Fibroblast of pulmonary artery (primary cell): Measurements from ENCODE around the gene ASTE1.

Experiments
- DNase-seq: peaks from one replicate; pipeline ENCODE4 v3.0.0-alpha.2; 2010; ENCODE audit warnings: low read depth
- H3K4me3 ChIP-seq: replicated peaks from 2 replicates; pipeline ENCODE4 v1.5.1; 2011; ENCODE audit warnings: low read depth, mild to moderate bottlenecking, control low read depth, low read length, moderate library complexity
- TF ChIP-seq, protein P1 (sequence below): IDR thresholded peaks from 2 replicates; pipeline ENCODE4 v1.5.1; 2011; ENCODE audit warnings: mild to moderate bottlenecking, control low read depth, low read length, inconsistent platforms; ENCODE audit errors: missing control alignments

ASTE1 gene, protein sequence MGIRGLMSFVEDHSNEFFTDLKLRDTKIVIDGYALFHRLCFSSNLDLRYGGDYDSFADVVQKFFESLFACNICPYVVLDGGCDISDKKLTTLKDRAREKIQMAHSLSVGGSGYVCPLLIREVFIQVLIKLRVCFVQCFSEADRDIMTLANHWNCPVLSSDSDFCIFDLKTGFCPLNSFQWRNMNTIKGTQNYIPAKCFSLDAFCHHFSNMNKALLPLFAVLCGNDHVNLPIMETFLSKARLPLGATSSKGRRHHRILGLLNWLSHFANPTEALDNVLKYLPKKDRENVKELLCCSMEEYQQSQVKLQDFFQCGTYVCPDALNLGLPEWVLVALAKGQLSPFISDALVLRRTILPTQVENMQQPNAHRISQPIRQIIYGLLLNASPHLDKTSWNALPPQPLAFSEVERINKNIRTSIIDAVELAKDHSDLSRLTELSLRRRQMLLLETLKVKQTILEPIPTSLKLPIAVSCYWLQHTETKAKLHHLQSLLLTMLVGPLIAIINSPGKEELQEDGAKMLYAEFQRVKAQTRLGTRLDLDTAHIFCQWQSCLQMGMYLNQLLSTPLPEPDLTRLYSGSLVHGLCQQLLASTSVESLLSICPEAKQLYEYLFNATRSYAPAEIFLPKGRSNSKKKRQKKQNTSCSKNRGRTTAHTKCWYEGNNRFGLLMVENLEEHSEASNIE

DNA sequence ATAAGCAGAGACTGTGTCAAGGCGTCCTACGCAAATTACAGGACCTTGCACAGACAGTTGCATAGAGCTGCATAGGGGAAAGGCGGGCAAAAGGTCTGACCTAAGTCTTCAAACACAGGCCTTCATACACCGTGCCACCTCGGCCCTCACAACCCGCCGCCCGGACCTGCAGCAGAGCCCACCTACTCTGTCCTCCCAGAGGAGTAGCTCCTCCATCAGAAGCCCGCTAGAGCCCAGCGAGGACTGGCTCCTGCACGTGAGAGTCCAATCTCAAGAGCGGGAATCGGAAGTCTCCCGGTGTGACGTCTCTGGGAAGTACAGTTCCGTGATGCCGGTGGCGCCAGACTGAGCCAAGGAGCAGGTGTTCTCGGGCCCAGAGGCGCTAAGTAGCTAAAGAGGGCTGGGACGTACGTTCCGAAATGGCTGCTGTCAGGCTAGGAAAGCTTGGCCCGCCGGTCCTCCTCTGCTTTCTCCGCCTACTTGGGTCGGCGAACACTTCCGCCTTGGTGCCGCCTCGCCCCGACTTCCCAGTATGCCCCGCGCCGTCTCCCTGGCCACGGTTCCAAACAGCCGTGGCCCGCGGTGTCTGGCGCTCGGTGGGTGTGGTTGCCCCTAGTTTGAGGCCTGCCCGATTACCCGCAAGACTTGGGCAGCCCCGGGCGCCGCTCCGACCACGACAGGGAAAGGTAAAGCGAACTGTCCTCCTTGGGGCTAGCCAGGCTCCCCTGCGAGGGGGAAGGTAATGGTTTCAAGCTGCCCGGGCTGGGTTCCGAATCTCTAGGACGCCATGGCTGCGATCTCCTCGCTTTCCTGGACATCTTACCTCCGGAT lies at the start of gene ASTE1, which contains the start of gene NEK11:
Gene ASTE1, minus strand, starts transcription at position 505 of the 831 bp plus-strand sequence. CDS start 1,519 bp downstream, outside the sequence.
Gene NEK11, plus strand, starts transcription at position 557 of the 831 bp plus-strand sequence. CDS start 2,832 bp downstream, outside the sequence.
- peak within 1 kb of the TSS; percentile 83 for H3K4me3 ChIP-seq
- peak; percentile 84 for DNase-seq
- TF ChIP-seq, protein P1, sequence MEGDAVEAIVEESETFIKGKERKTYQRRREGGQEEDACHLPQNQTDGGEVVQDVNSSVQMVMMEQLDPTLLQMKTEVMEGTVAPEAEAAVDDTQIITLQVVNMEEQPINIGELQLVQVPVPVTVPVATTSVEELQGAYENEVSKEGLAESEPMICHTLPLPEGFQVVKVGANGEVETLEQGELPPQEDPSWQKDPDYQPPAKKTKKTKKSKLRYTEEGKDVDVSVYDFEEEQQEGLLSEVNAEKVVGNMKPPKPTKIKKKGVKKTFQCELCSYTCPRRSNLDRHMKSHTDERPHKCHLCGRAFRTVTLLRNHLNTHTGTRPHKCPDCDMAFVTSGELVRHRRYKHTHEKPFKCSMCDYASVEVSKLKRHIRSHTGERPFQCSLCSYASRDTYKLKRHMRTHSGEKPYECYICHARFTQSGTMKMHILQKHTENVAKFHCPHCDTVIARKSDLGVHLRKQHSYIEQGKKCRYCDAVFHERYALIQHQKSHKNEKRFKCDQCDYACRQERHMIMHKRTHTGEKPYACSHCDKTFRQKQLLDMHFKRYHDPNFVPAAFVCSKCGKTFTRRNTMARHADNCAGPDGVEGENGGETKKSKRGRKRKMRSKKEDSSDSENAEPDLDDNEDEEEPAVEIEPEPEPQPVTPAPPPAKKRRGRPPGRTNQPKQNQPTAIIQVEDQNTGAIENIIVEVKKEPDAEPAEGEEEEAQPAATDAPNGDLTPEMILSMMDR = no peak

DNA sequence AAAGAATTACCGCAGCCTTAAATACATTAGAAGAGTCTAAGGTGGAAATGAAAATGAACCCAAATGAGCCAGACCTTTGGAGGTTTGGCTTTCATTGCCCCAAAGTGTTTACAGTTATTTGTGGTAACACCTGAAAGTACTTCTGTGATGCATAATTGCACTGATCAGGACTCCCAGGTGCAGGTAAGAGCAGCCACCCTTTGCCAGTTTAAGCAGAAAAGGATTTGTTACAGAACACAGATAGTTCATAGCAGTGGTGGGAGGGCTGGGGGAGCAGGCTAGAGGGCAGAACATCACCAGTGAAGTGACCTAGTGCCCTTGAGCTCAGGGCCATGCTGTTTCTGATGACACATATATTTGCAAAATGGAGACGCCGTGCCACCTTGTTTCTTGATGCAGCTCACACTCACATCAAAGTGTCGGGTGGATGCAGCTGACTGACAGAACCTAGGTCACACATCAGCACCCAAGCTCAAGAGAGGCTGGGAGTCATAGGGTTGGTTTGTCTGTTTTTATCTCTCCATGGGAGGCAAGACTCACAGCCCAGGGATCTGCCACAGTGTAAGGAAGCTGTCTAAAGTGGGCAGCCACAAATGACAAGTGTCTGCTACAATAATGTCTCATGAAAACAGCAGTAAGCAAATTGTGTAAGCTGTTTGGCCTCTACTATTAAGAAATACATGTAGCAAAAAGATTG lies 49.2 kb upstream of the ASTE1 start:
- H3K4me3 ChIP-seq = no peak overlapping the region
- no peak for DNase-seq
- TF ChIP-seq, protein P1 = no peak

DNA sequence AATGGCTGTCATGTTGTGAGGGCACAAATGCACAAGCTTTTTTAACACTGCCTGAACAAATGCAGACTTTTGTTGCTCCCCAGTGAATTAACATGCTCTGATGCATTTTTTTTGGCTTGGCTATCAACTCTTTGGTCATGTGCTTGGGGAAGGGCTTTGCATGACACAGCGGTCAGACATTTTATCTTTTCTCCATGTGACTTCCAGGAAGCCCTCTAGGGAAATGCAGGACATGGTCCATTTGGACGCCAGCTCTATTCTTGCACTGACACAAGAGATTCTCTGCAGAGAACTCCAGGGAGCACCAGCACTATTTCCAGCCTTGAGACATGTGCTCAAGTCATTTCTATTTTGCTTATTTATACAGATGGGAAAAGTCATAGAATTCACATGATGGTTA lies 46.2 kb upstream of the ASTE1 start:
- H3K4me3 ChIP-seq = no peak overlapping the region
- peak; percentile 92 for DNase-seq

DNA sequence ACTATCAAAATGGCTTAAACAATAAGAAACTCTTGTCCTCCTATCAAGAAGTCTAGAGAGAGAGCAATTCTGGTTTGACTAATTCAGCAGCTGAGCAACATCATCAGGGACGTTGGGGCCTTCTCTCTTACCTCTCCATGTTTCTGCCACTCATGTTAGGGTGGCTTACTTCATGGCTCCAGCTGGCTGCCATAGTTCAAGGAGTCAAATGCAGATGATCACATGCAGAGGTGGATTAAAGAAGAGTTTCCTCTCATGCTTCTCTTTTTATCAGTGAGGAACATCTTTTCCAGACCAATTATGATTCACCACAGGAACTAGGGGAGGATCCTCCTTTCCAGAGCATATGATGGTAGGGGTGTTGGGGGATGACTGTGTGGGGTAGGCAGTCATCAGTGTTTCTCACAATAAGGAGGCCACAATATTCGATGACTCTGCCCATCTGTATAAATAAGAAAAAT lies 45.5 kb upstream of the ASTE1 start:
- TF ChIP-seq, protein P1 = no peak
- peak; percentile 67 for DNase-seq
- no peak overlapping the region for H3K4me3 ChIP-seq

More for the DNA sequence above, 46.2 kb upstream of the ASTE1 start:
- TF ChIP-seq, protein P1 = no peak

DNA sequence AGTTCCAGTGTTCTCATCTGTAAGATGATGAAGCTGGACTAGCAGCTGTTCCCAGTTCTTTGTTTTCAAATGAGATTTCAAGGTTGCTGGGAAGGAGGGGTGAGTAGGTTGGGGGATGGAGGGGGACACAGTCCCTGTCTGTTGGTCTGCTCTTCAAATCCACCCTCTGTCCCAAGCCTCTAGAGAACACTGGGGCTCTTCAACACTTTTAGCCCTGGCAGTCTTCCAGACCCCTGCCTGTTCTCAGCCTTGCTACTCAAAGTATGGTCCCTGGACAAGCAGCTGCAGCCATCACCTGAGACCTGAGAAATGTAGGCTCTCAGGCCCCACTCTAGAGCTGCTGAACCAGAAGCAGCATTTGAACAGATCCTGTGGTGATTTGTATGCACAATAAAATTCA lies 41.4 kb upstream of the ASTE1 start:
- TF ChIP-seq, protein P1 = no peak
- no peak overlapping the region for H3K4me3 ChIP-seq
- no peak for DNase-seq
